Mesothelial cell of epicardium (in vitro differentiated cells): Measurements from ENCODE around the gene MAGIX. TPM values are rescaled to one million over a fixed set of nuclear protein-coding genes. Genes with fewer than 3 reads are reported as not detected.

Experiments used
- DNase-seq, 2 experiments: peaks; one replicate each; pipeline ENCODE4 v3.0.0; 2021; ENCODE audit warnings: low spot score in 2 of 2; ENCODE audit not compliant: unreplicated experiment in 2 of 2
- H3K27ac Mint-ChIP-seq: 2 replicates; pipeline ENCODE4 v1.8.0; 2021; ENCODE audit warnings: mixed read lengths
- H3K27me3 Mint-ChIP-seq: 2 replicates; pipeline ENCODE4 v1.8.0; 2021; ENCODE audit warnings: low read depth, mixed read lengths
- H3K36me3 Mint-ChIP-seq: 2 replicates; pipeline ENCODE4 v1.8.0; 2021; ENCODE audit warnings: mixed read lengths
- H3K4me1 Mint-ChIP-seq: 2 replicates; pipeline ENCODE4 v1.8.0; 2021; ENCODE audit warnings: mixed read lengths
- H3K4me3 Mint-ChIP-seq: 2 replicates; pipeline ENCODE4 v1.8.0; 2021; ENCODE audit warnings: mild to moderate bottlenecking, moderate library complexity, mixed read lengths
- H3K9me3 Mint-ChIP-seq: 2 replicates; pipeline ENCODE4 v1.8.0; 2021; ENCODE audit warnings: mixed read lengths
- CTCF ChIP-seq: fragments of 200-600 bp; sonication (generic); IDR thresholded peaks from one replicate; pipeline ENCODE4 v1.5.0; 2021; ENCODE audit warnings: antibody characterized with exemption; ENCODE audit not compliant: unreplicated experiment
- total RNA-seq: library from RNA; stranded (reverse); gene quantifications from 3 replicates; pipeline ENCODE4 v1.2.1, GENCODE V29; 2021

MAGIX gene
- total RNA-seq, 1 donor from 2014 or later = 6.3 TPM

DNA sequence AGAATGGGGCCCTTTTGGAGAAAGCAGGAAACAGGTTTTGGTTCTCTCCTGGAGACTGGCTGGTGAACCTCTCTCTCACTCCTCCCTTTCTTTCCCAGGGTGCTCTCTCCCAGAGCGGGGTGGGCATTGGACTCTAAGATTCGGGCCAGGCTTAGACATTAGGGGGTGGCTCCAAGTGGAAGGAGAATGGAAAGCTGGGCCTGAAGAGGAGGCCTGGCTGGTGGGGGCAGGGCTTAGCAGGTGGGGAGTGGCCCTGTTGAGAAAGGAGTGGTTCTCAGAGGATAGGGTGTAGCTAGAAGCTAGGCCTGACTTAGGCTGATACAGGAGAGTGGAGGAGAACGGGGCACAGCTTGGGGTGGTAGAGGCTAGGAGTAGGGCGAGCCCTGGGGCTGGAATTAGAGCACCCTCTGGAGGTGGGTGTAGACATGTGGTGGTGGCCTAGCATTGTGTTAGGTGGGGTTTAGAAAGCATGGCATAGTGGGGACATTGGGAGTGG, 14.8 kb downstream of the MAGIX start:
- no peak for DNase-seq
- H3K36me3 Mint-ChIP-seq = peaks cover 39% of the 10 kb centered on the region
- H3K4me3 Mint-ChIP-seq = no peak overlapping the region
- H3K9me3 Mint-ChIP-seq = peaks cover 29% of the 10 kb centered on the region
- peaks cover 3% of the 10 kb centered on the region for H3K27me3 Mint-ChIP-seq
- TF ChIP-seq CTCF = no peak
- no peak overlapping the region for H3K27ac Mint-ChIP-seq
- peaks cover 8% of the 10 kb centered on the region for H3K4me1 Mint-ChIP-seq

GRCh38 chrX:49177873-49178480, 15.4 kb downstream of the MAGIX start:
- Mint-ChIP-seq H3K36me3 (peaks cover 42% of the 10 kb centered on the region), H3K4me1 (peaks cover 3% of the 10 kb centered on the region), H3K9me3 (peaks cover 32% of the 10 kb centered on the region), H3K27ac (no peak overlapping the region), H3K27me3 (peaks cover 1% of the 10 kb centered on the region), H3K4me3 (no peak overlapping the region)
- no peak for TF ChIP-seq CTCF
- DNase-seq = no peak

GRCh38 chrX:49178537-49178936, 16.0 kb downstream of the MAGIX start:
- H3K27ac Mint-ChIP-seq = no peak overlapping the region
- no peak for TF ChIP-seq CTCF

GRCh38 chrX:49179358-49179757, 16.8 kb downstream of the MAGIX start:
- Mint-ChIP-seq H3K36me3 (peaks cover 39% of the 10 kb centered on the region), H3K9me3 (peaks cover 32% of the 10 kb centered on the region), H3K27me3 (no peaks in the 10 kb centered on the region), H3K27ac (no peak overlapping the region), H3K4me3 (no peak overlapping the region), H3K4me1 (peaks cover 3% of the 10 kb centered on the region)
- no peak for DNase-seq
- TF ChIP-seq CTCF = no peak

More at GRCh38 chrX:49178537-49178936, 16.0 kb downstream of the MAGIX start:
- Mint-ChIP-seq H3K36me3 (peaks cover 42% of the 10 kb centered on the region), H3K4me3 (no peak overlapping the region), H3K4me1 (no peaks in the 10 kb centered on the region), H3K9me3 (peaks cover 32% of the 10 kb centered on the region), H3K27me3 (no peaks in the 10 kb centered on the region)
- no peak for DNase-seq

GRCh38 chrX:49183701-49184281, 21.2 kb downstream of the MAGIX start:
- peak overlapping the region; percentile 75 for H3K4me3 Mint-ChIP-seq
- peak overlapping the region; percentile 89 for H3K27ac Mint-ChIP-seq
- H3K36me3 Mint-ChIP-seq = peaks cover 22% of the 10 kb centered on the region
- TF ChIP-seq CTCF = no peak
- DNase-seq = no peak
- peaks cover 22% of the 10 kb centered on the region for H3K9me3 Mint-ChIP-seq
- peaks cover 20% of the 10 kb centered on the region for H3K4me1 Mint-ChIP-seq
- no peaks in the 10 kb centered on the region for H3K27me3 Mint-ChIP-seq
